ENCODE measurements around the gene WDPCP.
A peak's percentile ranks its signal among the peaks of the same experiment; 100 is the strongest.
"Not testable (repeated sequence)": the region's sequence is repeated elsewhere in the genome, so short reads cannot be mapped to it uniquely, and the experiment has no call there.

WDPCP gene

DNA sequence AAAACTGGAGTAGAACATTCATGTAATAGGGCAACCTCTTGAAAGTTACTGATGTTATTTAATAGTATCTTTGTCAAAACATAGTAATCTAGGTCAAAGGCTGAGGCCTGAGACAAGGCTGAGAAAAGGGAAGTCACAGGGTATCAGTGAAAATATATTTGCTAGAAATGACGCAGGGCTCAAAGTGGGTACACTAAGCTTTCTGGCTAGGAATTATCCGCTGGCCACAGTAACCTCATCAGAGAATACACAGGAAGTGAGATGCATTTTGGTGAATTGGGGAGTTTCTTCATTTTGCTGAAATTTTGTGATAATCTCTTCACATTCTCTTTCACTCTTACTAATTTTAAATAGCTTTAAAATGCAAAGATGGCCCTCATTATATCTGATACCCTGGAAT is 330.8 kb downstream of the WDPCP start:
- DNase-seq (ENCODE audit: low read depth, low spot score) = no peak

DNA sequence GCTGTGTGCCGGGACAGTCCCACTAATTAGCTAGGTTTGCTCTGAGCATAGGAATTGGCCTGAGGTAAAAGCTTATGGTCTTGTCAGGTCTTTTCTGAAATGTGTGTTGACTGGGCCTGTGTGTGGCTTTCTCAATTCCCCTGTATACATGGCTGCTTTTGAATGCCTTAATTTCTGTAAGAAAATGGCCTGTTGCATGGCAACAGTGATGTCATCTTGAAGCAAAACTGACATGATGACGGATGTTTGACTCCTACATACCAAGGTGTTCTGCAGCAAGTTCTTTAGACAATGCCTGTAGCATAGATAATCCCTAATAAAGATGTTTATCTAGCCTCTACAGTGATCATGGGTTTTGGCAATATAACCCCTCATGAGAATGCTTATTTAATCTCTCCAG is 339.1 kb downstream of the WDPCP start:
- peak; percentile 13 for DNase-seq (ENCODE audit: low read depth, low spot score)

- peak; percentile 49 for DNase-seq (ENCODE audit: low read depth, low spot score)
Observed at GRCh38 chr2:63242747-63243146, 345.5 kb downstream of the WDPCP start.

GRCh38 chr2:63225964-63226686 is 362.2 kb downstream of the WDPCP start:
- no peak for DNase-seq (ENCODE audit: low read depth, low spot score)

DNA sequence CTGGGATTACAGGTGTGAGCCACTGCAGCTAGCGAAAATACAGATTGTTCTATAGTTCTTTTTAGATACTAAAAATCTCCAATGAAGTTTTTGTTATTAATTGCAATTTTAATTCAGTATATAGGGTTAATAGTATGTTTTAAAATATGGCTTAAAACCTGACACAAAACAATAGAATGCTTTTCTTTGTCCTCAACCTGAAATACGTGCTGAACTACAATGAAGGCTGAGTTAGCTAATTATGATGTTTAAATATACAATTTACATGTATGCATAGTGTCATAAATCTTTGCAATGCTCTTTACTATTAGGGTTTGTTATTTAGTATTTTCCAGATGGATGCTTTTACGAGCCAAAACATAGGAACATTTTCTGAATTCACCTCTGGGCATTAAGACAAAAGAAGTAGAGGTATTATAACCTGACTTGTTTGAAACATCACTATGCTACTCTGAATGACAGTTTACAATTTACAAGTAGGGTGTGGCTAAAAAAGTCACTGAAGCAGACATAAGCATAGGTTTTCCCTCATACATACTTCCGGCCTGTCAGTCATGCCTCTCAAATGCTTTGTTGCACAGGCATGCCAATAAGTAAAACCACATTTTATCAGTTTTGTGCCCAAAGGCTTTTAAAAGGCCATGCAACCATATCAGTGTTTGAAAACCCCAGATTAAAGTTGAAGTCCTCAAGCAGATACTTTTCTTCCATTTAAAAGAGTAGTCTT is 369.3 kb downstream of the WDPCP start:
- DNase-seq (ENCODE audit: low read depth, low spot score) = no peak

DNA sequence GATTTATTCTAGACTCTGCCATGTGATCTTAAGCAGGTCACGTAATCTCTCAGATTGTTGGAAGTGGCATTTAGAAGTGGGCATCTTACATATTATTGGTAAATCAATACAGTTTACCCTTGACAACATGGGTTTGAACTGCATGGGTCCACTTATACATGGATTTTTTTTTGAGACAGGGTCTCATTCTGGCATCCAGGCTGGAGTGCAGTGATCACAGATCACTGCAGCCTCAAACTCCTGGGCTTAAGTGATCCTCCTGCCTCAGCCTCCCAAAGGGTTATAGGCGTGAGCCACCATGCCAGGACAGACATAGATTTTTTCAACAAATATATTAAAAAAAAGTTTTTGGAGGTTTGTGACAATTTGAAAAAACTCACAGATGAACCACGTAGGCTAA is 393.0 kb downstream of the WDPCP start:
- DNase-seq (ENCODE audit: low read depth, low spot score) = no peak

GRCh38 chr2:63194175-63194574 is 394.1 kb downstream of the WDPCP start:
- no peak for DNase-seq (ENCODE audit: low read depth, low spot score)

- no peak for DNase-seq (ENCODE audit: low read depth, low spot score)
Observed at GRCh38 chr2:63192889-63193774, 395.1 kb downstream of the WDPCP start.

GRCh38 chr2:63192169-63192888 is 395.9 kb downstream of the WDPCP start:
- no peak for DNase-seq (ENCODE audit: low read depth, low spot score)

DNA sequence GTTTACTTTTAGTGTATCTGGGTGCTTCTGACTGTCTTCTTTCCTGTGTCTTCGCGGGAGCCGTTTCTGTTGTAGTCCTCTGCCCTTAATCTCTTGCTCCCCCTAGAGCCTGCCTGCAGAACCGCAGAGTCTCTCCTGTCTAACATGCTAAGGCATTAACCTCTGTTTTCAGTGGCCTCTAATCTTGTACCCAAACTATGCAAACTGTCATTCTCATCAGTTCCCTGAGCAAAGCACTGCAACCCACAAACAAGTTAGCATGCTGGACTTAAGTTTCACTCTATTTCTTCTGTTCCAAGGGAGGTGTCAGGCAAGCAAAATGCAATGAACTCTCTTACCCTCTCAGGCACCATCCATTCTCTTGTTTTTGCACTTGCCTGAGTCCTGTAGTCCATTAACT is 399.3 kb downstream of the WDPCP start:
- DNase-seq (ENCODE audit: low read depth, low spot score) = peak; percentile 34

DNA sequence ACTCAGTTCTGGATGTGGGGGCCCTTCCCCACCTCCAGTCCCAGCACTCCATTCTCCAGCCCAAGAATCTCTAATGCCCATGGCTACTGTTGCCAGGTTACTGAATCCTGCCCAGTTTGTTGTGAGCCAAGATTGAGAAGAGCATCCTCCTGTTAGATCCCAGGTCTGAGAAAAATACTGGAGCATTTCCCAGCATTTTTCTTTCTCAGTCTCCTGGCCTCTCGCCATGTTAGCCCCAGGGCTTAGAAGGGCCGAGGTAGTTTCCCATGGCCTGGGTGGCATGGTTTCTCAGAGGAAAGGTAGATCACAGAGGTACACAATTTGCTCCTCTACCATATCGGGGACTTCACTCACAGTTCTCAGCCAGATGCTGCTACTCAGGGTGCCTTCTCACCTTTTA is 401.9 kb downstream of the WDPCP start:
- DNase-seq (ENCODE audit: low read depth, low spot score) = peak; percentile 3

- DNase-seq (ENCODE audit: low read depth, low spot score) = no peak
Observed at GRCh38 chr2:63163161-63163820, 425.0 kb downstream of the WDPCP start.

- no peak for DNase-seq (ENCODE audit: low read depth, low spot score)
Observed at GRCh38 chr2:63159262-63159661, 429.0 kb downstream of the WDPCP start.

- not testable (repeated sequence) for DNase-seq (ENCODE audit: low read depth, low spot score)
Observed at GRCh38 chr2:63136683-63137082, 451.6 kb downstream of the WDPCP start.

DNA sequence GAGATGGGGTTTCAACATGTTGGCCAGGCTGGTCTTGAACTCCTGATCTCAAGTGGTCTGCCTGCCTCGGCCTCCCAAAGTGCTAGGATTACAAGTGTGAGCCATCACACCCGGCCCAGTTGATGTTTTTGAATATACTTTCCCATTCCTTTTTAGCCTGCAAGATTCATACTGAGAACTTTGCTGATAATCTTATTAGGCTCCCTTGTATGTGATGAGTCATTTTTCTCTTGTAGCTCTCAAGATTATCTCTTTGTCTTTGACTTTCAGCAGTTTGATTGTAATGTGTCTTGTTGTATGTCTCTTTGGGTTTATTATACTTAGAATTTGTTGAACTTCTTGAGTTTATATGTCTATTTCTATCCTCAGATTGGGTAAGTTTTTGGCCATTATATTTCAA is 456.3 kb downstream of the WDPCP start:
- no peak for DNase-seq (ENCODE audit: low read depth, low spot score)

DNA sequence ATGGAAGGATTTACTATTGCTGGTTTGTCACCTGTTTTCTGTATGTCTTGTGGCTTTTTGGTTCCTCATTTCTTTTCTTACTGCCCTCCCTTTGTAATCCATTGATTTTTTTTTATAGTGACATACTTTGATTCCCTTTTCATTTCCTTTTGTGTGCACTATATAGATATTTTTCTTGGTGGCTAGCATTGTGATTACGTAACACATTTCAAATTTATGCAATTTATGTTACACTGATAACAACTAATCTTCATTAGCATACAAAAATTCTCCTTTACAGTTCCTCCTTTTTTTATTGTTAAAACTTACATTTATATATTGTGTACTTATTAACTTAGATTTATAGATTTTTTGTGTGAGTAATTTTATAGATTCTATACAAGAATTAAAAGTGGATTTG is 457.1 kb downstream of the WDPCP start:
- DNase-seq (ENCODE audit: low read depth, low spot score) = no peak

DNA sequence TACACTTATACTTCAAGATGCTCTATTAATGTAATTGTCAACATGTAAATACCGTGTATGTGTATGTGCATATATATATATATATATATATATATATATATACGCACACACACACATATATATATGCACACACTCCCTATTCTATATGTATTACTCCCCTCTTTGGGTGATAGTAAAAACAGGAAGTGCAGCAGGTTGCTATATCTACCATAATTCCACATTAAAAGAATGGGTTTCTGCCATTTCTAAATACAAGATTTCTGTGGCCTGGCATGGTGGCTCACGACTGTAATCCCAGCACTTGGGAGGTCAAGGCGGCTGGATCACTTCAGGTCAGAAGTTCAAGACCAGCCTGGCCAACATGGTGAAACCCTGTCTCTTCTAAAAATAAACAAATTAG is 460.7 kb downstream of the WDPCP start:
- DNase-seq (ENCODE audit: low read depth, low spot score) = no peak

GRCh38 chr2:63124850-63125249 is 463.4 kb downstream of the WDPCP start:
- DNase-seq (ENCODE audit: low read depth, low spot score) = no peak

DNA sequence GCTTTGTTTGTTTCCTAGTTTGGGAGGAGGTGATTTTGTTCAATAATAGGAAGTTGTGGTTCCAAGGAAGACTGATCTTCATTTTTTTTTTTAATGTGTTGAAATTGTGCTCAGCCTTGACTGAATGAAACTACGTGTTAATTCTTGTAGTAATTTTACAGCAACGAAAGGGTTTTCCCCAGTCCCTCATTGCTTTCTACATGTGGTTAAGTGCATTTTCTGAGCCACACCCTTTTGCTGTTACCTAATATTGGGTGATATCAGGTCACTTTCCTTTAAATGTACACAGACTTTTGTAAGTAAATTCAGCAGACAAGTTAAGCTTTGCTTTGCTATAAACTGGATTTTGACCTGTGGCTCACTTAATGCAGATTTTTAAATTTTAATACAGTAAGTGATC is 464.1 kb downstream of the WDPCP start:
- no peak for DNase-seq (ENCODE audit: low read depth, low spot score)

GRCh38 chr2:63122921-63123320 is 465.4 kb downstream of the WDPCP start:
- DNase-seq (ENCODE audit: low read depth, low spot score) = no peak

Data from astrocyte of the hippocampus (primary cell).